Measurements from ENCODE around the gene SEMA3E.
"Not testable (repeated sequence)": the region's sequence is repeated elsewhere in the genome, so short reads cannot be mapped to it uniquely, and the experiment has no call there.

The SEMA3E gene

DNA sequence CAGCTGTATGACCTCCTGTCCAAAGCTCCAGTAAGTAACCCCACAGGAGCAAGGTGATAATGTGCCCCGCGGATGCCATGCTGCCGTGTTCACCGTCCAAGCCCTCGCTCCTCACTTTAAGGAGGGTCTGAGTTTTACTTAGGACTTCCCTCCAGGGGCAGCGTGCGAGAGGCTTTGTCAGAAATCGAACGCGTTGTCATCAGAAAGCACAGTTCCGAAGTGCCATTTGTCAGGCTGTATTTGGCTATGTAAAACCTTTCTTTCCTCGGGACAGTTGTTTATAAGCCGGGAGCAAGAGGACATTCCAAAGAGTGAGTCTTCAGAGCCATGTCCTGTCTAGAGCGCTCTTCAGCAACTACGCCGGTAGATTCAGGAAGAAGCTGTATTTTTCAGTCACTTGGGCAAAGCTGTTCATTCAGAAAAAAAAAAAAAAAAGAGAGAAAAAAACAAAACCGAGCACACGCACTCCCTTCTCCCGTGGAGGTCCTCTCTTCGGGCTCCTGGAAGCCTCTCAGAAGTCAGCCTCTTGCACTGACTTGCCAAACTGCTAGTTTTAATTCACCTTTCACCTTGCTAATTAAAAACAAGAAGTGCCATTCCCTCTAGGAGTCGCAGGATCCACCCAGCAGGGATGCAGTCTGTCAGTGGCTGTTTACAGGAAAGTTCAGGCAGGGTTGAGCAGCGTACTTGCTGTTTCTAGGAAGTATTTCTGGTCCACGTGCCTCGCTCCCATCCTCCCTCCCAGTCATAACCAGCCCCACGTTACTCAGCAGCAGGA lies at the start of gene SEMA3E:
SEMA3E (minus strand) TSS at position 676 of the 778 bp plus-strand sequence.
- no peak for DNase-seq (ENCODE audit: low read depth in 2 of 2)

DNA sequence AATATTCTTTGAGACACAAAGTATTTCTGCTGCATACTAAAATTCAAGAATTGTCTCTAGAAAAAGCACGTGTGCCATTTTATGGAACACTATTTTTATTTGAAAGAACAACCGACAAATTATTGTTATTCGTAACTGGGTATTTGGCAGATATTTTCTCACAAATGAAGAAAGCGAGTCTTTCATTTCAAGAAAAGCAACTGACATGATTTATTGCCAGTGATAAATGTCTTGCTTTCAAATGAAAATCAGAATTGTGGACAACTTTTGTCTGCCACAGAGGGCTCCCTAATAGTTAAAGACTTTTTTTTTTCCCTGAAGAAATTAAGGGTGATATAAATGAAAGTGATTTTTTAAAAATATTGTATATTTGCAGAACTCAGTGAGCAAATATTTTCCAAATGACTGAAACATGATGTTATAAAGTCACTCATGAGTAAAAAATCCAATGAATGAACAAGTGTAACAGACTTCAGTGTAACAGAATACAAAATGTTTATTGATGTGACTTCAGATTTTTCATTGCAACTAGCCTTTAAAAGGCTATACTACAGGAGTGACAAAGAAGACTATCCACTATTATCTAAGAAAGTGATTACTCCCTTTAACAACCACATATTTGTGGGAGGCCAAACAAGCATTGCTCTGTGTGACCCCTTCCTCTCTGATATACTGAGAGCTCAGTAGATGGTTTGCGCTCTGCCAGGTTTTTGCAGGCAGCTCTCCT lies 49.0 kb upstream of the SEMA3E start:
- DNase-seq (ENCODE audit: low read depth in 2 of 2), result no peak

DNA sequence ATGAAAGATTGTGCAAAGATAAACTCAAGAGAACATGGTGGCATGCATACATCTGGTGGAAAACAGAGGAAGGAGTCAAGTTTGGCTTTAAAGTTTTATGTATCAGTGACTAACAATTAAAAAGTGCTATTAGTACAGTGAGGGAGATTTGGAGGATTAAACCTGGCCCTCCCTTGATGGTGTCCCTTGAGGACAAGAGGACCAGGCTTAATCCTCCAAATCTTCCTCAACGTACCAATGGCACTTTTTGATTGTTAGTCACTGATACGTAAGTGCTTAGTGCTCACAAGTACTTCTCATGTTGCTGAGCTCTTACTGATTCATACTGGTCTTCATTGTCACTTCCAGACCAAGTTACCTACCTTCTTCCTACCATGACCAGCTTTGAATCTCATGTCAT lies 47.2 kb upstream of the SEMA3E start:
- DNase-seq (ENCODE audit: low read depth in 2 of 2), result no peak

DNA sequence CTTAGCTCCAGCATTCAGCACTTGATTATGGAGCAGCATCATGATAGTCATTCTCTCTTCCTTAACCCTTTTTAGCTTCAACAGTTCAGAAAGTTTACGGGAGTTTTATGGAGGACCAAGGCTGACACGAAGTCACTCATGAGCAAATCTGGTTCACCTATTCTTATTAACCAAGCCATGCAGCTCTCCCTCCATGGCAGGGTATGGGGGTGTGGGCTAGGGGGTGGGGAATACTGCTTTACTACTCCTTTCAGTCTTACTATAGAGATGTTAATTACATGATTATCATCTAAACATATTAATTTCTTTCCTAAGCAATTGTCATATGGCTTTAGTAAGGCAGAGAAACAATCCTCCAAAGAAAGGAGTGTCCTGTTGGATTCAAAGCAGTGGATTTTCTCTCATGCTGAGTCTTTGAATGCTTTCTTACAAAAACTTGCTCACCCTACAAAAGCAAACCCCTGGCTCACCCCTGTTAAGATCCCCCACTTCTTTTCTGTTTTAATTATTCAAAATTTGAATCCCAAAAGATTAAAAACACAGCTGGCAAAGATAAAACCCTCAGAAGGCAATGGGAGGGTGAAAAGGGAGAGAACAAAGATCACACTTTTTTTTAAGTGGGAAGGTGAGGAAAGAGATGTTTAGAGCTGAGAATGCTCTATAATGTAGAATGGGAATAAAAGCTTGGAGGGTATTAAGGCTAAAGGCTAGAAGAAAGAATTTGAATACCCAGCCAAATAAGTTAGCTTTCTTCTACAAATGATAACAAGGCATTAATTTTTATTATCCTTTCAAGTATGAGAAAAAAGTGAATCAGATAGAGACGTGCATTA lies 46.4 kb upstream of the SEMA3E start:
- DNase-seq (ENCODE audit: low read depth in 2 of 2), result no peak

DNA sequence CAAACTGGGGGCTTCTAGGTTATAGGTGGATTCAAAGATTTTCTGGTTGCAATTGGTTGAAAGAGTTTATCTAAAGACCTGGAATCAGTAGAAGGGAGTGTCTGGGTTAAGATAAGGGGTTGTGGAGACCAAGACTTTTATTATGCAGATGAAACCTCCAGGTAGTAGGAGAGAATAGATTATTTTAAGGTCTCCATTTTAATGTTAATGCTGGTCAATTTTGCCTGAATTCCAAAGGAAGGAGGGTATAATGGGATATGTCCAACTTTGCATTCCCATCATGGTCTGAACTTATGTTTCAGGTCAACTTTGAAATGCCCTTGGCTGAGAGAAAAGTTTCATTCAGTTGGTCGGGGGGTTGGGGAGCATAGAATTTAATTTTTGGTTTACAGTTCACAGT lies 44.3 kb upstream of the SEMA3E start:
- DNase-seq (ENCODE audit: low read depth in 2 of 2), result no peak

DNA sequence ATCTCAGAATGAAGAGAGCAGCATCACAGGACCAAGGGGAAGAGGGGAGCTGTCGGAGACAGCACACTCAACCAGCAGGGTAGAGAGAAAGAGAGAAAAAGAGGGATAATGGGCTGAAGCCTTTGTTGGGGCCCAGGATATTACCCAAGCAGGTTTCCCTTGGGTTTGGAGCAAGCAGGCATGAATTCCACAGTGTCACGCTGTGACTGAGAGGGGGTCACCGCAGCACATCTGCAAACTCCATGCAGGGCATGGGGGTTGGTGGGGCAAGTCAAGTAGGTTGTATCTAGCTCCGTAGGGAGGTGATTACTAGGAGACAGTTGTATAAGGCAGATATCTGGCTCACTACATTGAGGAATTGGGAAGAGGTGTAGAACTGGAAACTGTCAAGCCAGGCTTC lies 42.2 kb upstream of the SEMA3E start:
- DNase-seq (ENCODE audit: low read depth in 2 of 2), result no peak

DNA sequence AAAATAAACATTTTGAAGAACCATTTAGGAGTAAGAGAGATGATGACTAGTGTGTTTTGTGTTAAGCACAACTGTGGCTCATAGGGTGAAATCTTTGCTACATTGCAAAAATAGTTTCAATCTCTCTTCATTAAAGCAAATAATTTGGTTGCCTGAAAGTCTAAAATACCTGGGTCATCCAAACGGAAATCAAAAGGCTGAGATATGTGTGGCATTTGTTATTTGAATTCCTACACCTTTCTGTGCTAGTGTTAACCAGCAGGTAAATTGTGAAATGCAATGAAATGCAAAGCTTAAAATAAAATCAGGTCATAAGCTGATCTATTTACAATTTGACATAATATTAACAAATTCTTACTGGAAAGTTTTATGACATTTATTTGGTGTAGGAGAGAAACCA lies 40.9 kb upstream of the SEMA3E start:
- DNase-seq (ENCODE audit: low read depth in 2 of 2), result no peak

DNA sequence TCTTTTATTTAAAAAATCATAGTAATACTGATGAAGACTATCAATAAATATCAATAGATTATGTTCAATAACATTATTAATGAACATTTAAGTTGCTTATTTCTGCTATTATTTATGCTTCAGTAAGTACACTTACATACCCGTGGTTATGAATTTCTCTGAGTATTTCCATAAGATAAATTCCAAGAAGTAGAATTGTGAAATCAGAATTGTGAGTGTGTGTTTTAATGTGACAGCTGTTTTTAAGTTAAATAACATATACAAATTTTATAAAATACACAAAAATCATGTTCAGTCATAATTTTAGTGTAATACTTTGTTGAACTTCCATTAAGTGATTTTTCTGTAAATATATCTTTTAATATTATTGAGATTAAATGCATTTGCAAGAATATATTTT lies 37.5 kb upstream of the SEMA3E start:
- DNase-seq (ENCODE audit: low read depth in 2 of 2), result no peak

DNA sequence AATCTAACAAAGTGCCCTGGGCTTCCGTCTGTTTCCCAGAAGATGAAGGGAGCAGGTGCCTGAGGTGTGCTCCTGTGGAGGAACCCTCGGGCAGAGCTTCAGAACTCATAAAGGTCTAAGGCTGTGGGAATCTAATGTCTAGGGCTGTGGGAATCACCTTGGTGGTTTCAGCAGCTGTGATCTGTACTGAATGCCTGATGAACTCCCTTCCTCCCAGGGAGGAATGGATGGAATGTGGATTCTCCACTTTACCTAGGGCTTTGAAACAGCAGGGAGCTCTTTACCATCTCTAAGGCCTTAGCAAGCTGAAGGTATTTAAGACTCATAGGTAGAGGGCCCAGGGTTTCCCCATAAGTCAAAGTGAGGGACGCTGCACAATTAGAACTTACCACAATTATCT lies 36.0 kb upstream of the SEMA3E start:
- no peak for DNase-seq (ENCODE audit: low read depth in 2 of 2)

DNA sequence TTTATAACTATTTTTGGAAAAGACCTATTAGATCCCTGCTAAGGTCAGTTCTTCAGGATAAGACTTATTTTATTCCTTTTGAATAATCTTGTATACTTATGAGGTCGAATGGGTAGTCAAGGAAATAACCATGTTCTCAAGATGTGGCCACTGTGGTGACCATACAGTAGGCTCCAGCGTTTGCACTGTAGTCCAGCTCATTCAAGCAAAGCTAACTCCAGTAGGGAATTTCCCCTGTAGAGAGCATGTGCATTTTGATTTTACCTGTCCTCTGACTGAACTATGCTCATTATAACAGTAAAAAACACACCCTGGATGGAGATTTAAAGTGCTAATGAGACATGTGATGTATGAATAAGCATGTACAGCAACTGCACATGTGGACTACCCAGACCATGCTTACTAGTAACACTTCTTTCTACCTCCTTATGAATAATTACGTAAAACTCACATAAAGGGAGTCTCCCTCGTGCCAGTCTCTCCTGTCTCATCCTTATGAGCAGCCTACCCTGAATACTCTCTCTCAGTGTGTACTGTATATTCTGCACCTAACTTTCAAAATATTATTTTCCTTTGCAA lies 32.4 kb upstream of the SEMA3E start:
- no peak for DNase-seq (ENCODE audit: low read depth in 2 of 2)

DNA sequence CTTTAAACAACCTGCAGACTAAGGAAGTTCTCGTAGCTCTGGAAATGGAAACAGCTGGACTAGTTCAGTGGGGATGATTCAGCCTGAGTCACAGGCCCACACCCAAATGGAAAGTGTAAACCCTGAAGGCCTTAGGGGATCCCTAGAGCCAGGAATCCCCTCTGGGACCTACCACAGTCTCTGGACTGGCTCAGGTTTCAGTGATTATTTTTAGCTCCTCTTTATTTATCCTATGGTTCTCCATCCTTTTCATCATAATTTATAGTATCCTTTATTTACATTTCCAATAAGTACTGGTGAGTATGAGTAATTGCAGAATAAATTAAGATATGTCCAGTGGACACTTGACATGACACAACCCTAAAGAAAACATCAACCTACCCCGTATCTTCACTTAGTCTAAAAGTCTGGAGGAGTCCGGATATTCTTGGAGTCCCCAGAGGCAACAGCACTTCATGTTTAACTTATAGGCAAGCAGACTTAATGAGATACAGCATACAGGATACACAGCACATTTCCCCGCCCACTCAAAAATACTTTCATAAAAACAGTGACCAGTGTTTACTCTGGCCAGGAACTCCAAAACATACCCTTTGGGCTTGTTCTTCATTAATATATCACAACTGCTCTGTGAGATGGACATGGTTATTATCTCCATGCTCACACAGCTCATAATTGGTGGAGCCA lies 28.4 kb upstream of the SEMA3E start:
- no peak for DNase-seq (ENCODE audit: low read depth in 2 of 2)

DNA sequence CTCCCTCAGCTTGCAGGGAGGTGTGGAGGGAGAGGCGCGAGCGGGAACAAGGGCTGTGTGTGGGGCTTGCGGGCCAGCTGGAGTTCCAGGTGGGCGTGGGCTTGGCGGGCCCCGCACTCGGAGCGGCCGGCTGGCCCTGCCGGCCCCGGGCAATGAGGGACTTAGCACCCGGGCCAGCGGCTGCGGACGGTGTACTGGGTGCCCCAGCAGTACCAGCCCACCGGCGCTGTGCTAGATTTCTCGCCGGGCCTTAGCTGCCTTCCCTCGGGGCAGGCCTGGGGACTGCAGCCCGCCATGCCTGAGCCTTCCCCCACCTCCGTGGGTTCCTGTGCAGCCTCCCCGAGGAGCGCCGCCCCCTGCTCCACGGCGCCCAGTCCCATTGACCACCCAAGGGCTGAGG lies 24.4 kb upstream of the SEMA3E start:
- DNase-seq (ENCODE audit: low read depth in 2 of 2), result not testable (repeated sequence)

DNA sequence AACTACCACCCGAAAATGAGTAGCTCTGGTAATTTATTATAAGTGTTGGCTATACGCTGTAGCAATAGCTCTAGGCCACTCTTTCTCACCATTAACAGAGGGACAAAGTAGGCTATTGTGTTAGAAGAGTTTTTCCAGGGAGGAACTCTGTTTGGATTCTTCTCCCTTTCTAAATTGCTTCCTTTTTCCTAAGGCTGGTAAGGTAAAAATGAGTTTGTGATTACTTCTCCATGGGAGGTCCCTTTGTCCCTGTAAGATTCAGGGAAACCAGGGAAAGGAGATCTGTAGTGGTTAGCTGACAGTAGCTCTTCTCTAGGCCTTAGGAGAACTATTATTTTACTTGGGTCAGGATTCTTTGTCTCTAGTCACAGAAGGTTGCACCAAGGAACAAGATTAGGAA lies 23.2 kb upstream of the SEMA3E start:
- no peak for DNase-seq (ENCODE audit: low read depth in 2 of 2)

DNA sequence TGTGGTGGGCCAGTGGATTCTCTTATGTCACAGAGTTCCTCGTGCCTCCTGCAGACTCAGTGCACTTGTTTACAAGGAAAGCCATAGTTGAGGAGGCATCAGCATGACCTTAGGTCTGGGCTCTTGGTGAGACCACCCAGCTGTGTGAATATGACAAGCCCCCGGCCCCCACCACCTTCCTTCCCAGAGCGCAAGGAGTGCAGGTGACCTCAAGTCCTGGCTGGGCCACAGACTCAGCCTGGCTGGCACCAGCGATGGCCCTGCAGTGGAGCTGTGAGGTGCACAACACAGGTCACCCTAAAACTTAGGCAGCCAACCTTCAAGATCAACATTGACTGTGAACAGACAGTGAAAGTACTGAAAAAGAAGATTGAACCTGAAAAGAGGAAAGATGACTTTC lies 14.2 kb upstream of the SEMA3E start:
- no peak for DNase-seq (ENCODE audit: low read depth in 2 of 2)

DNA sequence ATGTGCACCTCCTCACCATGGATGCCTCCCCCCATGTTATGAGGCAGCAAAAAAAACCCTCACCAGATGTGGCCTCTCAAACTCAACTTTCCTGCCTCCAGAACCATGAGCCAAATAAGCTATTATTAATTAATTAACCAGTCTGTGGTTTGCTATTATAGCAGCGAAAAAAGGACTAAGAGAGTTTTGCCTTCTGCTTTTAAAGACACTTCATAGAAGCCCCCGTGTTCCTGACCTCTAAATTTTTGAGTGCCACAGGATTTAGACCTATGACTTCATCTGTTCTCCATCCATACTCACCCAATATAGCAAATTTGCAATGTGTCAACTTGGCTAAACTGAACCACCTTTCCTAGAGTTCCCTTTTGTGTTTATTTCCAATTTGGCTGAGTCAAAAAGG lies 9.2 kb upstream of the SEMA3E start:
- no peak for DNase-seq (ENCODE audit: low read depth in 2 of 2)

DNA sequence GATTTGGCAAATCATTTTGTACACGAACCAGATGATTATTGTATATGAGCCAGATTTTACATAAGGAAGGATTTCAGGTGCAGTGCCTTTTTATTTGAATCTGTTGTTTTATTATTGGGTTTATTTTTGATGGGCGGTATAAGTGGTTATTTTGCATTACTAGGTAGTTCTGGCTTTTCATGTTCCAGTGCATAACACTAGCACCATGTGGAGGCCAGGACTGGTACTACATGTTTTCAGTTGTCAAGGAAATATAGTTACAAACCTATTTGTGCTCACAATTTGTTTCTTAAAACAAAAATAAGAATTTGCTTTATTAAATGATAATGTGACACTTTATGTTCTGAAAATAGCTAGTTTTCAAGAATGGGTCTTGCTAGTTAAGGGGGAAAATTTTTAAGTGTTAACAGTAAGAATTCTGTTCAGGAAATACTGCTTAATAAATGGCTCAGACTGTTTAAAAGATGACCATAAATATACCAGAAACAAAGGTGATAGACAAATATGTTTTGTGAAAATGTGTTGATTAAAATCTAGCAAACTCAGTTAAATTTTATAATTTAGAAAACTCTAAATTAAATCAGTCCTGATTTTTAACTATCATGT lies 7.1 kb upstream of the SEMA3E start:
- no peak for DNase-seq (ENCODE audit: low read depth in 2 of 2)

DNA sequence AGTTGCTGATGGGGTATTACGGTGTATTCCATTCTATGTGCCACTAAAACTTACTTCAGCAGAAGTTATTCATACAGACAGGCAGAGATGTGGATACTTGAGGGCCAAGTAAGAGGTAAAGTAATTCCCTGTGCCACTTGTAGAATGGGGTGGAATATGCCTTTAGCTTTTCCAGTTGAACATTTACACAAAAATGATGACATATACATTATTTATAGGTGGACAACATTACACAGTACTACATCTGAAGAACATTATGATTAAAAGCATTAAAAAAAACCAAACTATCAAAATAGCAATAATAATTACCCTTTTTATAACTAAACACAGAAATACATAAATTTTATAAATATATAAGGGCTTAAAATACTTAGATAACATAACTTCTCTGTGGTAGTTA lies 3.5 kb upstream of the SEMA3E start:
- no peak for DNase-seq (ENCODE audit: low read depth in 2 of 2)

DNA sequence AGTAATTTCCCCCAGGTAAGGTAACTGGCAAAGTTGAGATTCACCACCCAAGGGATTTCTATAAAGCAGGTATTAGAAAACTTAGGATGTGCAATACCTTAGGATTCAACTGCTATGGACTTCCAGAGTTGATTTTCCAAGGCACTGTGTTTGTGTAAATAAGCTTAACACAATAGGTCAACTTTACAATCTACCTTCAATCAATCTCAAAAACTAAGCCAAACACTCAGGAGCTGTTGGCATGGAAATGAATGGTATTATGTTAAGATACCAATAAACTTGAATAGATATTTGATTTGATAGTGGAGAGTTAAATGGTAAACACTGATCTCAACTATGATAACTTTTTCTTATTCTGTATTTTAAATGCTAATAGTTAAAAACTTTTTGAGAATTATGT lies 762 bp upstream of the SEMA3E start:
- DNase-seq (ENCODE audit: low read depth in 2 of 2), result no peak

DNA sequence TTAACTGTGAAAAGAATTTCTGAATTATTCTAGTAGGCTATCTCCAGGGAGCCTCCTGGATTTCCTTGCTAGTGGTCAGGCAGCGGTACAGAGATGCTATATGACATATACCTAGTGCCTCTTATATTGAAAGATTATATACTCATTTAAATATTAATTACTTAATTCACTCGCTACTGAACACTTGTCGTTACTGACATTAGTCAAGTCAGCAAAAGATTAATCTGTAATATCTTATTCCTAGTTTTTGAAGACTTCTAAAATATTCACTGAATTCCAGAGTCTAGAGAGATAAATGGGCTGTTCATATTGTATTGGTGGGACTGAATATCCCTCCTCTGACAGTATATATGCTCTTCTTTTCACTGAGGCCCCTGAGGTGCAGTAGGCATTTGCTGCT lies 2.9 kb downstream of the SEMA3E start:
- no peak for DNase-seq (ENCODE audit: low read depth in 2 of 2)

DNA sequence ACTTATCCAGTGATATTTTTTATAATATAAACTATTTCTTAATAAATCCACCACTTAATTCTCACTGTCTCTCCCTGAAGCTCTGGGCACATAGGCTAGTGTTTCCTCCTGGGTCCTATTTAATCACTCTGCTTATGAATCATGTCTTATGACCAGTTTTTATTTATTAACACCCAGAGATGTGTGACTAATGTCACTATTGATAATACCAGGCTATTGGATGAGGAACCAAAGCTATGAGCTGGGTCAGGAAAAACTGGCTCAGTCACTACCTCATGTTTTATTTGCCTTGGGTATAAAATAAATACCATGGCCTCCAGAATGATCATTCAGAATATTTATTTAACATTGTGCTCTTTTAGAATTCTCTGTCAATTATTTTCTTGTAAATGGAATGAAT lies 5.2 kb downstream of the SEMA3E start:
- no peak for DNase-seq (ENCODE audit: low read depth in 2 of 2)

DNA sequence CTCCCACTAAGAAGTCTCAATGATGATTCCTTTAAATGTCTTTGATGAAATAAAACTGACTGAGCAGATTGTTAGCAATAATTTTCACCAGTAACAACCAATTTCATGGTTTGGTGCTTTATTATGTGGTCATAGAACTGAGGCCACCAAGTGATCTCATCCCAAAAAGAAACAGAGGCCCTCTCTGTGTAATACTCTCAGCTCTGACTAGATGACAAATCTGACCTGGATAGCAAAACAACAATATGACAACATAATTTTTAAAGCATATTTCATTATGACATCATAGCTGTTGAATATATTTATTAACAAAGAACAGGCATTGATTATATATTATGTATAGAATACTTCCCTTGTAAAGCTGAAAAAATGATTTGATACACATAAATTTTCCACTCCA lies 5.9 kb downstream of the SEMA3E start:
- DNase-seq (ENCODE audit: low read depth in 2 of 2), result no peak

Measured in stimulated activated CD8-positive, alpha-beta memory T cell treated with anti-CD3 and anti-CD28 coated beads, Interleukin-2, amount 100 ng/mL, for 48 hours (primary cell).